SKM-1 treated with dmso at 0.1 percent for 144 hours (cell line): Measurements from ENCODE around the gene CLK3.
"Not testable (repeated sequence)": the region's sequence is repeated elsewhere in the genome, so short reads cannot be mapped to it uniquely, and the experiment has no call there.

Experiments
- DNase-seq: peaks from one replicate; lab custom pipeline; 2025; ENCODE audit not compliant: unreplicated experiment; lab: John Stamatoyannopoulos, UW

Gene CLK3

DNA sequence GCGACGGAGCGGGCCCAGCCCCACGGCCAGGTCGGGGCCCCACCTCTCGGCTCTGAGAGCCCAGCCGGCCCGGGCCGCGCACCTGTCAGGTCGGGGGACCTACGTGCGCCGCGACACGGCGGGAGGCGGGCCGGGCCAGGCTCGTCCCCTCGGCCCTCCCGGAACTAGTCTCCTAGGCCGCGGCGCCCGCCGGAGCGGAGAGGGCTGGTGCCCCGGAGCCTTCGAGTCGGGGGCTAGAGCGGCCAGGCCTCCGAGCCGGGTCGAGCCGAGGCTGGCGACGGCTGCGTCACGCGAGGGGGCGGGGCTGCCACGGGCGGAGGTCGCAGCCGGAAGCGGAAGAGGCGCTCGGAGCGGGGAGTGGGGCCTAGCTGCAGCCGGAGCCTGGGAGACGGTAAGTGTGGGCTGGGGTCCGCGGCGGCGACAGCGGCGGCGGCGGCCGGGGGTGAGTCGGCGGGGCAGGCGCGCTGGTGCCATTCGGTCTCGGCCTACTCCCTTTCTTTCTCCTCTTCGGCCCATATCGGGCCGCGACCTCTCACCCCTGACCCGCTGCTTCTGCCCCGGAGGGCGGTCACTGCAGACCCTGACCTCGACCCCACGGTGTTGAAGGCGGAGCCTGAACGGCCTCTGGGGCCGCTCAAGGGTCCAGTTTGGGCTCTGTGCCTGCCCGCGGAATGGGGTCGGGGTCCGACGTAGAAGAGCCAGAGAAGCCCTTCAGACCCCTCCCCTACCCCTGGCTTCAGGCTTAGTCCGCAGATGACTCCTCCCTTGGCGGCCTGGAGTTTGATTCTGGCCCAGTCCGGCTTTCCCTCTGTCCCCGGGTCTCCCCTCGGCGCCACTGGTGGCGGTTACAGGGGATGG lies at the start of gene CLK3:
Gene CLK3 (plus strand): TSS at position 329 of the 858 bp plus-strand sequence. CDS start 3,361 bp downstream, outside the sequence.
- DNase-seq = peak; percentile 92

DNA sequence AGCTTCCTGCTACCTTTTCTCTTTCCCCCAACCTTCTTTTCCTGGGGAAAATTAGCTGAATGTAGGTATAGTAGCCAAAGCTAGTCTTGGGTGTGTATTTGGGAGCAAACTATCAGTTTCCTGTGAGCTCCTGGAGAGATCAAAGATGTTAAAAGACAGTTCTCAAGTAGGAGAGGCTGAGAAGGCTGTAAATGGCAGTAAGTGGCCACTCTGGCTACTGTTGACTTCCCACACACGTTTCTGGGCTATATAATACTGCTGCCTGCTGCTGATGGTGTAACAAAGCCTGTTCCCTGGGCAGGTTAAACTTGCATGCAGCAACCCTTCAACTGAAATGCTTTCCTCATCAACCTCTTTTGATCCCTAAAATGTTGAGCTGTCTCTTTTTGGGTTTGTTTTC lies 47.0 kb upstream of the CLK3 start:
- DNase-seq = no peak

DNA sequence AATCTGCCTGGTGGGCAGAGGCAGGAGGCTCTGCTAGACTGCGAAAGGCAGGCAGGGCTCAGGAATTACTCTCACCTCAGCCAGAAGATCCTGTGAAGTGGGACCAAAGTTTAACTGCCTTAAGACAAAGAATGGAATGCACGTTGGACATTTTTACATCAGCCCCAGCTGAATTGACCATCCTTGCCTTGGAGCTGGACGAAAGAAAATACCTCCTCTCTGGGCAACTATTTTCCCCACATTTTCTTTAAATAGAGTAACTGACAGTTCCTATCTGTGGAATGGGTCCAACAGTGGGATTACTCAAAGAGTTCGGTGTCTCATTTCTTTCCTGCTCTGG lies 45.9 kb upstream of the CLK3 start:
- no peak for DNase-seq

DNA sequence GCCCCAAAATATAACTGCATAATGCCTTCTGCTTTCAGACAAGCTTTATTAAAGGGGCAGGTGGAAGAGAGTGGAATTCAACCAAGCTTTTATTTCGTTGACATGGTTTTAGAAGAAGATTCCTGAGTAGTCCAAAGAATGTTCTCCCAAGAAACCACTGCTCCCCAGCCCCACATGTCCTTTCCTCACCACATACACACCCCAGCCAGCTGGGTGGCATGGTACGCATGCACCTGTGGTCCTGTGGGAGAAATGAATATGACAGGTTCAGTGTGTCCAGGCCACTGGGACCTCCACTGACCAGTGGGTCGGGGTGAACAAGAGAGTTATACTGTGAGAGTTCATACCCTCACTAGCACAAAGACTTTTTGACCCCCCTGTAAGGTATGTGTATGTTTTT lies 44.4 kb upstream of the CLK3 start:
- no peak for DNase-seq

GRCh38 chr15:74573987-74574386 lies 41.6 kb upstream of the CLK3 start:
- no peak for DNase-seq

- no peak for DNase-seq
Measured at GRCh38 chr15:74578496-74578994, 37.1 kb upstream of the CLK3 start.

- no peak for DNase-seq
Measured at GRCh38 chr15:74579001-74579400, 36.6 kb upstream of the CLK3 start.

DNA sequence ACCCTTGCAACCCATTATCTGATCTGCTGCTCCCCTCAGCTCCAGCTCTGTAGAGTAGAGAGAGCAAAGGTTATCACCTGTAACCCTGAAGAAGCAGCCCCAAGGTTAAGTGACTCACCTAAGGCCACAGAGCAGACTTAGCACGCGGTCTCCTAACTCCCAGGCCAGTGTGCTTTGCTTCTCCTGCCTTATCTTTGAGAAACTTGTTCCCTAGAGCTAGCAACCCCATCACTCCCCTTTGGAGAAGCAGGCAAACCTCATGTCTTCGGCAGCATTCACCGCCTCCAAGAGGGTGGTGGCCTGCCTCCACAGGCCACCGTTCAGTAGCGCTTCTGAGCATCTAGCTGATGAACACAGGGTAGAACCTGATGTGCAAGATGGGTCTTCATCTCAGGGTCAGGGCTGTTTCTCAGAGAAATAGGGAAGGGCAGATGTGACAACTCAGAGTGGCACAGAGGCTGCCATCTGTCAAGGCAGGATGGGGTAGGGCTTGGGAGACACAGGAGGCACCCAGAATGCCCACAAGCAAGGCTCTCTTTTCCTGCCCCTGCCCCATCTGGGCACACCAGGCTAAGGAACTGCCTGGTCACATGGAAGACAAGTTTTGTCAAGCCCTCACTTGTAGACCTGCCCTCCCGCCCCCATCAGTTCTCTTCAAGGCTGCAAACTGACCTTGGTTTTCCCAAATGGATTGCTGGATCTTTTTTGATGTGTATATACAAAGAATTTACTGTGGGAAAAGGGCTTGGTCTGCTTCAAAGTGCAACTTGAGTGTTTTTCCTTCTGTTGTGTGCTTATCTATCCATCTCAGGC lies 34.9 kb upstream of the CLK3 start:
- DNase-seq = no peak

GRCh38 chr15:74584204-74584603 lies 31.4 kb upstream of the CLK3 start:
- DNase-seq = no peak

GRCh38 chr15:74584779-74585178 lies 30.9 kb upstream of the CLK3 start:
- no peak for DNase-seq

- DNase-seq = no peak
Measured at GRCh38 chr15:74585191-74585590, 30.4 kb upstream of the CLK3 start.

DNA sequence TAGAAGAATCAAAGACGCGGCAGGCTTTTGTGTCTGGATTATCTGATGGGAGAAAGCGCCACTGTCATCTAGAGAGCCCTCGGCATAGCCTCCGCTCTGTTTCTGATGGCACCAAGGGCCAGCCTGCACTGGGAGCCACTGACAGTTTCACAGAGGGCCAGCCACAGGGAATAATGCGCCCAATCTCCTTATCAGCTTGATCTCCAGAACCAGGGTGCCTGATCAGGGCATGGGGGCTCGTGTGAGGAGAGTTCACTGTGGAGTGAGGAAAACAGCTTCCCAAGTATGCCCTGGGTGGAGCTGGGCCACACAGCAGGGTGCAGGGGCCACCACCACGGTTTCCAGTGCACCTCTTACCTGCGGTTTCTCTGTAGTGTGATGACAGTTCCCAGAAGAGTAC lies 29.8 kb upstream of the CLK3 start:
- no peak for DNase-seq

DNA sequence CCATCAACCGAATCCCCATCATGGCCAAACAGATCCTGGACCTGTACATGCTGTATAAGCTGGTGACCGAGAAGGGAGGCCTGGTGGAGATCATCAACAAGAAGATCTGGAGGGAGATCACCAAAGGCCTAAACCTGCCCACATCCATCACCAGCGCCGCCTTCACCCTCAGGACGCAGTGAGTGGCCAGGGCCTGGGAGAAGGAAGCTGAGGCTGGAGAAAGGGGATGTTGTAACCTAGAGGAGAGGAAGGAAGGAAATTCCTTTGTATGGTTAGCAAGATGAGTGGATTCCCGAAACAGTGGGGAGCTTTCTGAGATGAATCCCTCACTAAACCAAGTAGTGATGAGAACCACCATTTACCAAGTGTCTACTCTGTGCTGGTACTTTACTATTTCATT lies 25.8 kb upstream of the CLK3 start:
- DNase-seq = no peak

GRCh38 chr15:74592222-74592621 lies 23.4 kb upstream of the CLK3 start:
- DNase-seq = no peak

GRCh38 chr15:74593122-74593521 lies 22.5 kb upstream of the CLK3 start:
- no peak for DNase-seq

- DNase-seq = no peak
Measured at GRCh38 chr15:74594455-74594854, 21.2 kb upstream of the CLK3 start.

- no peak for DNase-seq
Measured at GRCh38 chr15:74595271-74595670, 20.4 kb upstream of the CLK3 start.

DNA sequence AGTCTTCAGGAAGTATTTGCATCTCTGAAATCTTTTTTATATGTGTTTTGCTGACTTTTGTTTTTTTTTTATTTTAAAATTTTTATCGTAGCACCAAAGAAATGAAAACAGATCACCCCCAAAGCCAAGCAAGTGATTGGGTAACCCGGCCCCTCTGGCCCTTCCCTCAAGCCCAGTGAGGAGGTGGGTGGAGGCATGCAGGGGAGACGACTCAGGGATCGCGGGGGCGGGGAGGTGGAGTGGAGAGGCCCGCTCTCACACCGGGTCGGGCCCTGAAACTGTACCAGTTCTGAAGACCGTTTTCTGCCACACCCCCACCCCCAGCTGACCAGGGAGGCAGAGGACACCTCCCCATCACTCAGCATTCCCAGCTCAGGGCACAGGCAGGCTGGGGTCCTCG lies 18.9 kb upstream of the CLK3 start:
- not testable (repeated sequence) for DNase-seq

DNA sequence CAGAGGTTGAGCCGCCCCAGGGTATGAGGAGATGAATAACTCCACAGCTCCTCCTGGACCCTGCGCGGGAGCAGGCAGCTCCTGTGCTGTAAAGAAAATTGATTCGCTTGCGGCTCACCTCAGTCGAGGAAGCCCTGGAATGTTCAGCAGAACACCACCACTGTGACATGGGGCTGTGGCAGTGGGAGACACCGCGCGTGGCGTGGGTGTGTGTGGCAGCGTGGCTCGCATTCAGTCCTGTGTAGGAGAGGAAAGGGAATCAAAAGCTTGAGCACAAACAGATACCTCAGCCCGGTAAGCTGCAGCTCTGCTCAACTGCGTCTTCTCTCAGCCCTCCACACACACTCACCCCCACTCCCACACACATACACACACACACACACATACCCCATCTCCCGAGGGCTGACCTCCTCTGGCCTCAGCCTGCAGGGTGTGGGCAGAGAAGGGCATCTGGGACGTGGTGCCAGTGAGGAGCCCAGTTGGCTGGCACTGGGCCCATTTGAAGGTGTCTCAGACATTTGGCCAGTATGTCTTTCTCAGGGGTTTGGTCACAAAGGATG lies 18.4 kb upstream of the CLK3 start:
- not testable (repeated sequence) for DNase-seq

DNA sequence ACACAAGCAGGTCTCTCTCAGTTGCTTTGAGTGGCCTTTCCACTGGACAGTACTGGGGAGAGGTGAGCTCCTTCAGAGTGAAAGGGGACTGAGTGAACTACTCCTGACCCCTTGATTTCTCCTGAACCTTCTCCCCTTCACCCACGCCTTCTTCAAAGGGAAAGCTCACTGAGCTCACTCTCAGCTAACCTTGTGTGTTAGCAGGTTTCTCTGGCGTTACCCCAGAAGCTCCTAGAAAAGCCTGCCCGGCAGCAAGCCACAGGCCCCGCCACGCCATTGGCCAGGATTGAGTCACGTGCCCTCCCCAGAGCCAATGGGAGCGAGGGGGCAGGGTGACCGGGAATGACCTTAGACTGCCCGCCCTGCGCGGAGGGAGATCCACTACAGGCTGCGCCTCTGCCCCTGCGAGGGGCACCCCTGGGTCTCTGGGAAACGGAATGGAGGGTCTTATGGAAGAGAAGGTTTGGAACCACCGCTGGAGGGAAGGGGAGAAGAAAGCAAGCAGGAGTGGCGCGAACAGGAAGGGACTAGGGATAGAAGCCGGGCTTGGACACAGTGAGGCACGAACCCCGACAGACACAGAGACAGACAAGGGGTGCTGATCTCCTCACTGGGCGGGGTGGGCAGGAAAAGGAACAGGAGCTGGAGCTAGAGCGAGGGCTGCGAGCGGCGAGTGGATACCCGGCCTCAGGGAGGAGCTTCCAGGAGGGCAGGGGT lies 17.4 kb upstream of the CLK3 start:
- DNase-seq = peak; percentile 94

DNA sequence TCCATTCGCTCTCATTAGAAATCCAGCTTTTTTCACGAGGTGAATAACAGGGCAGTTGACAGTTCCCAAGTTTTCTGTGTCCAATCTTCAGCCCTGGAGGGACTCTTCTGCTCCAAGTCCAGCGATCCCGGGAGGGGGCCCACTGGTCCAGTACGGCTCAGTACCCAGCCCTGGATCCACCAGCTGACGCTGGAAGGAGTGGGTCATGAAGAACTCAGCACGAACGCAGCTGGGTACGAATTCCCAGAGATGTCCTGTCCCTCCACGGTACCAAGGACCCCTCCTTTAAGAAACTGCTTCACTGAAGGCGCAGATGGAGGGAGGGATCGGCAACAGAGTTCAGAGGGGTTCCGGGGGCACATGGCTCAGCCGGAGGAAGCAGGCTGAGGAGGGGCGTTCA lies 16.5 kb upstream of the CLK3 start:
- DNase-seq = no peak
